ENCODE measurements around the gene EBF3. TPM values are rescaled to one million over a fixed set of nuclear protein-coding genes. Genes with fewer than 3 reads are reported as not detected.

EBF3 gene
- total RNA-seq, 1 experiment from 2014 or later, result not detected

- H4K20me1 ChIP-seq (ENCODE audit: insufficient read depth), result no peaks in the 10 kb centered on the region
- no TSS peak for BruUV-seq (replicated peaks)
- H2AFZ ChIP-seq, result no peak overlapping the region
- H3F3A ChIP-seq (ENCODE audit: insufficient read depth, low read depth), result no peaks in the 10 kb centered on the region
- no peak overlapping the region for H3K4me3 ChIP-seq
- no peak for DNase-seq
- no peaks in the 10 kb centered on the region for H3K9me2 ChIP-seq (ENCODE audit: insufficient read depth)
- no peaks in the 10 kb centered on the region for H3K36me3 ChIP-seq (ENCODE audit: low read depth)
- POLR2A ChIA-PET (ENCODE audit: unreplicated experiment), result no interaction called here
- H3K27ac ChIP-seq, result no peak overlapping the region
- no peaks in the 10 kb centered on the region for H3K79me2 ChIP-seq (ENCODE audit: low read depth)
- TF ChIP-seq CTCF (conservative IDR thresholded peaks at IDR 0.05), result no peak
- no peak overlapping the region for H3K4me2 ChIP-seq
- H3K4me1 ChIP-seq (replicated peaks; ENCODE audit: insufficient read depth), result no peaks in the 10 kb centered on the region
- H3K27me3 ChIP-seq (ENCODE audit: insufficient read depth, low read depth), result peaks cover 69% of the 10 kb centered on the region
- intact Hi-C loops (cut with micrococcal nuclease; ENCODE audit: unreplicated experiment), result no loop called here
- CTCF ChIA-PET, result no interaction called here
- H3K9me3 ChIP-seq (ENCODE audit: insufficient read depth, low read depth), result no peaks in the 10 kb centered on the region
Observed at GRCh38 chr10:129845111-129845753, 118.8 kb downstream of the EBF3 start.

- BruUV-seq (replicated peaks), result no TSS peak
Observed at GRCh38 chr10:129844216-129844766, 119.8 kb downstream of the EBF3 start.

GRCh38 chr10:129843702-129844101 is 120.4 kb downstream of the EBF3 start:
- POLR2A ChIA-PET (ENCODE audit: unreplicated experiment), result no interaction called here
- BruUV-seq (replicated peaks), result no TSS peak

More at GRCh38 chr10:129844216-129844766, 119.8 kb downstream of the EBF3 start:
- Histone ChIP-seq H3K27ac (no peak overlapping the region), H4K20me1 (ENCODE audit: insufficient read depth) (no peaks in the 10 kb centered on the region), H3K4me2 (no peak overlapping the region), H3F3A (ENCODE audit: insufficient read depth, low read depth) (no peaks in the 10 kb centered on the region), H3K4me1 (replicated peaks; ENCODE audit: insufficient read depth) (no peaks in the 10 kb centered on the region), H3K27me3 (ENCODE audit: insufficient read depth, low read depth) (peaks cover 65% of the 10 kb centered on the region), H3K9me3 (ENCODE audit: insufficient read depth, low read depth) (no peaks in the 10 kb centered on the region), H3K4me3 (no peak overlapping the region), H3K9me2 (ENCODE audit: insufficient read depth) (no peaks in the 10 kb centered on the region), H2AFZ (no peak overlapping the region), H3K36me3 (ENCODE audit: low read depth) (no peaks in the 10 kb centered on the region), H3K79me2 (ENCODE audit: low read depth) (no peaks in the 10 kb centered on the region)
- ChIA-PET CTCF (no interaction called here), POLR2A (ENCODE audit: unreplicated experiment) (no interaction called here)
- no peak for DNase-seq
- intact Hi-C loops (cut with micrococcal nuclease; ENCODE audit: unreplicated experiment), result no loop called here
- TF ChIP-seq EZH2 (IDR thresholded peaks at IDR 0.05; ENCODE audit: low read depth), result no peak
- TF ChIP-seq CTCF (conservative IDR thresholded peaks at IDR 0.05), result no peak

More at GRCh38 chr10:129843702-129844101, 120.4 kb downstream of the EBF3 start:
- Histone ChIP-seq H3K9me3 (ENCODE audit: insufficient read depth, low read depth) (no peaks in the 10 kb centered on the region), H3K9me2 (ENCODE audit: insufficient read depth) (no peaks in the 10 kb centered on the region), H3K27me3 (ENCODE audit: insufficient read depth, low read depth) (peaks cover 60% of the 10 kb centered on the region), H3K36me3 (ENCODE audit: low read depth) (no peaks in the 10 kb centered on the region), H3K27ac (no peak overlapping the region), H4K20me1 (ENCODE audit: insufficient read depth) (no peaks in the 10 kb centered on the region), H3F3A (ENCODE audit: insufficient read depth, low read depth) (no peaks in the 10 kb centered on the region), H3K4me3 (no peak overlapping the region), H3K4me1 (replicated peaks; ENCODE audit: insufficient read depth) (no peaks in the 10 kb centered on the region), H3K4me2 (no peak overlapping the region), H2AFZ (no peak overlapping the region), H3K79me2 (ENCODE audit: low read depth) (no peaks in the 10 kb centered on the region)
- intact Hi-C loops (cut with micrococcal nuclease; ENCODE audit: unreplicated experiment), result no loop called here
- TF ChIP-seq EZH2 (IDR thresholded peaks at IDR 0.05; ENCODE audit: low read depth), result no peak
- no peak for TF ChIP-seq CTCF (conservative IDR thresholded peaks at IDR 0.05)
- no peak for DNase-seq
- CTCF ChIA-PET, result no interaction called here

Data from PC-9 (cell line).